ENCODE measurements around the gene DPEP3. TPM values are rescaled to one million over a fixed set of nuclear protein-coding genes. Genes with fewer than 3 reads are reported as not detected.

The DPEP3 gene, protein sequence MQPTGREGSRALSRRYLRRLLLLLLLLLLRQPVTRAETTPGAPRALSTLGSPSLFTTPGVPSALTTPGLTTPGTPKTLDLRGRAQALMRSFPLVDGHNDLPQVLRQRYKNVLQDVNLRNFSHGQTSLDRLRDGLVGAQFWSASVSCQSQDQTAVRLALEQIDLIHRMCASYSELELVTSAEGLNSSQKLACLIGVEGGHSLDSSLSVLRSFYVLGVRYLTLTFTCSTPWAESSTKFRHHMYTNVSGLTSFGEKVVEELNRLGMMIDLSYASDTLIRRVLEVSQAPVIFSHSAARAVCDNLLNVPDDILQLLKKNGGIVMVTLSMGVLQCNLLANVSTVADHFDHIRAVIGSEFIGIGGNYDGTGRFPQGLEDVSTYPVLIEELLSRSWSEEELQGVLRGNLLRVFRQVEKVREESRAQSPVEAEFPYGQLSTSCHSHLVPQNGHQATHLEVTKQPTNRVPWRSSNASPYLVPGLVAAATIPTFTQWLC
- not detected in 2 replicates for total RNA-seq (ENCODE audit: low replicate concordance)

DNA sequence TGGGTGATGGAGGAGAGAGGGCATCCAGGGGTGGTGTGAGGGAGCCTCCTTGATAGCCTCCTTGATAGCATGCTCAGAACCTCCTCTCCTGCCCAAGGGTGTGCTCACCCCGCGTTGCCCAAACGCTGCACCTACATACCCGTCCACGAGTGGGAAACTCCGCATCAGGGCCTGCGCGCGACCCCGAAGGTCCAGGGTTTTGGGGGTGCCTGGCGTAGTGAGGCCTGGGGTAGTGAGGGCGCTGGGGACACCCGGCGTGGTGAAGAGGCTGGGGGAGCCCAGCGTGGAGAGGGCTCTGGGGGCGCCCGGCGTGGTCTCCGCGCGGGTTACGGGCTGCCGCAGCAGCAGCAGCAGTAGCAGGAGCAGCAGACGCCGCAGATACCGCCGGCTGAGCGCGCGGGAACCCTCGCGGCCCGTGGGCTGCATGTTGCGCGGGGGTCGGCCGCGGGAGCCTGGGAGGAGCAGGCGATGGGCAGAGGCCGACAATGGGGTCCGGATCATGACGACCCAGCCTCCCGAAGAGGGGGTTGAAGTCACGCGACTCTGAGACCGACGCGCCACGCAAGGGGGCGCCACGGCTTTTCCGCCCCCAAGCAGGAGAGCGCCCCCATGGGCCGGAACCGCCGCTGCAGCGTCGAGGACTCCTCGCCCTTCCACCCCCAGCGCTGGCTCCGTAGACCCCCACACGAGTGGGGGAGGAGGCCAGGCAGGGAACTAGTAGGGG is at the start of gene DPEP3:
Gene DPEP3 (minus strand): TSS at position 545 of the 724 bp plus-strand sequence. CDS start 119 bp downstream, at position 426.

DNA sequence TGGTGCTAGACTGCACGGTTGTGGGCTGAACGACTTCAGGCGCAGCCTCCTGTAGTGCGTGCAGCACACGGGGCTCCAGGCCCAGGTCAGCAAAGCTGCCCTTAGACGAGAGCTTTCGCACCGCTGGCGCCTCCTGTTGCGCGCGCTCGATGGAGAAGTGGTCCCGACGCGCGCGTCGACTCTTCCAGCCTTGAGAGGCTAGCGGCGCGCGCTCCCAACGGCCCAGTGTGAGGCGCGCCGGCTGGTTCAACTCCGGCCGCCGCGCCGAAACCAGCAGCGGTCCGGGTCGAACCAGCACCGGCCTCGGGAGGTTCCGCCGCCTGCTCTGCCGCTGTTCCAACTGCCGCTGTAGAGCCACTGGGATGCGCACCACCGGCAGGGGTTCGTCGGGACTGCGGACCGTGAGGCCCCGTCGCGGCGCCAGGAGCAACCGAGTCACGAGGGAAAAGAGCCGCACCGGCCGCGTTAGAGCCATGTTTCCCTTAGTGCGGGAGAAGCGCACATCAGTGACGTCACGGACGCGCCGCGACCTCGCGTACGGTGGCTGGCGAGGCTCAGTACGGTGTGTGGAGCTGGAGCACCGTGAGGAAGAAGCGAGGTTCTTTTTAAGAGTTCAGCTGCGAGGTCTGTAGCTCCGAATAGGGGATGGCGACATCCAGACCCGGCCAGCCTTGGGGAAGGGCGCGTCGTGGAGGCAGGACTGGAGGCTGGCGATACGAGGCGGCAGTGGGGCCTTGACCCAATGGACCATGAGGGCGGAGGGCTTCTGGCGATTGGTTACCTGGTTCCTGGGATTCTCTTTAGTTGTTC is 42.6 kb upstream of the DPEP3 start, which contains the start of the genes DDX28 and DUS2:
Gene DDX28 (minus strand): TSS at position 505 of the 810 bp plus-strand sequence. CDS start 30 bp downstream, at position 475.
Gene DUS2 (plus strand): TSS at position 557 of the 810 bp plus-strand sequence. CDS start 14,740 bp downstream, outside the sequence.

DNA sequence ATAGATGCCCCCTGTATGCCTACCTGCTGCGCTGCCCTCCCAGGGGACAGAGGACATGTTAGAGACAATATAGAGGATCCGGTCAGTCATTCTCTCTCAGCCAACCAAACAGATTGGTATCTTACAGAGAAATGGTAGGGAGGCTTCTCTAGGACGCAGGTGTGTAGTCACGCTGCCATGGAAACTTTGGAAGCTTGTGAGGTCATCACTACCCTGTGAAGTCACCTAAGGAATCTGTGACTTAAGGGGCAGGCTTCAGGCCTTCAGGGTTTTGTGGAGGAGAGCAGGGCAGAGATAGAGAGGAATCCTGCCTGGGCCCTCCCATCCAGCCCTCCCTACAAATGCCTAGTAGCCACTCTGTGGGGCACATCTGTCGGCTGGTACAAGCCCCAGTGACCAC is 35.4 kb upstream of the DPEP3 start, which contains the start of gene DPEP2NB:
Gene DPEP2NB (minus strand): TSS at position 231 of the 400 bp plus-strand sequence. CDS start 141 bp downstream, at position 90.

DNA sequence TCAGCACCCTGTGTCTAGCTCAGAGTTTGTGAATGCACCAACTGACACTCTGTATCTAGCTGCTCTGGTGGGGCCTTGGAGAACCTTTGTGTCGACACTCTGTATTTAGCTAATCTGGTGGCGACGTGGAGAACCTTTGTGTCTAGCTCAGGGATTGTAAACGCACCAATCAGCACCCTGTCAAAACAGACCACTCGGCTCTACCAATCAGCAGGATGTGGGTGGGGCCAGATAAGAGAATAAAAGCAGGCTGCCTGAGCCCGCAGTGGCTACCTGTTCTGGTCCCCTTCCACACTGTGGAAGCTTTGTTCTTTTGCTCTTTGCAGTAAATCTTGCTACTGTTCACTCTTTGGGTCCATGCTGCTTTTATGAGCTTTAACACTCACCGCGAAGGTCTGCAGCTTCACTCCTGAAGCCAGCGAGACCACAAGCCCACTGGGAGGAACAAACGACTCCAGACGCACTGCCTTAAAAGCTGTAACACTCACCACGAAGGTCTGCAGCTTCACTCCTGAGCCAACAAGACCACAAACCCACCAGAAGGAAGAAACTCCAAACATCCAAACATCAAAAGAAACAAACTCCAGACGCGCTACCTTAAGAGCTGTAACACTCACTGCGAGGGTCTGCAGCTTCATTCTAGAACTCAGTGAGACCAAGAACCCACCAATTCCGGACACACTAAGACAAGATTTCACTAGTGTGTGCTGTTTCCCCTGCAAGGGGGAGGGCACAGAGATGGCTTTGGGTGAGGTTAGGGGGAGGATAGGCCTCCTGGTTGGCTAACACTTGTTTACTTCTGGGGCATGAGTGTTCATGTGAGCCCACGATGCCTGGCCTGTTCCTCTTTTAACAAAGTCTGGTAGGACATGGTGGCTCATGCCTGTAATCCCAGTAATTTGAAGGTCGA is 18.7 kb upstream of the DPEP3 start, which contains the start of gene DPEP2:
Gene DPEP2 (minus strand): TSS at position 706 of the 910 bp plus-strand sequence. CDS start 6,272 bp downstream, outside the sequence.

DNA sequence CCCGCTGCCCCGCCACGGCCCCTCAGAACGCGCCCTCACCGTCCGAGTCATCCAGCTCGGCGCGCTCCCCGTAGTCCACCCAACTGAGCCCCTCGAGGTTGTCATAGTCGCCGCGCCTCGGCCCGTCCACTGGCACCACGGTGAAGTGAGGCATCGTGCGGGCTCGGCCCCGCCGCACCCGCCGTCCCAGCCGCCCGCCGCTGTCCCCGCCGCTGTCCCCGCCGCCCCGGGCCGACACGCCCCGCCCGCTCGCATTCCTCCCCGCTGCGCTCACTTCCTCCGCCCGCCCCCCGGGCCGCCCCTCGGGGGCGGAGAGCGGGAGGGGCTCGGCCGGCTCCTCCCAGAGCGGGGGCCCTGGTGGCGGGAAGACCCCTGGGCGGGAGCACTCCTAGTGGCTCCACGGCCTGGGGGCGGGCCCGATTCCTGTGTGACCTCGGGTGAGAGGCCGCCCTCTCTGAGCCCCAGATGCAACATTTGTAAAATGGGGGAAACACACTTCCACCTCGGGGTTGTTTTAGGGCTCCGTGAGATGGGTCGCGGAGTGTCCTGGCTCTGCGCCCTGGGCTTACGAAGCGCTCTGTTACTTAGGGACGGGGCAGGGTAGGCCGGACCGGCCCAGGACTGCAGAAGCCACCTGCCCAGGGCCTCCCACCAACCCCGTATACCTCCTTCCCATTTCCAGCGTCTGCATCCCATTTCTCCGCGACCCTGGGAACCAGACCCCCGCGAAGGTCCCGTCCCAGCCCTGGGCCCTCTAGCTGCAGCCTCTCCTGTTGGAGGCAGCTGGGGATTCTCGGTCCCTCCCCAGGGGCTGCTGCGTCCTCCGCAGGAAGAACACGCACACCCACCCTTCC is 11.7 kb downstream of the DPEP3 start, which contains the start of gene SLC12A4:
Gene SLC12A4 (minus strand): TSS at position 238 of the 854 bp plus-strand sequence. CDS start 84 bp downstream, at position 154.

DNA sequence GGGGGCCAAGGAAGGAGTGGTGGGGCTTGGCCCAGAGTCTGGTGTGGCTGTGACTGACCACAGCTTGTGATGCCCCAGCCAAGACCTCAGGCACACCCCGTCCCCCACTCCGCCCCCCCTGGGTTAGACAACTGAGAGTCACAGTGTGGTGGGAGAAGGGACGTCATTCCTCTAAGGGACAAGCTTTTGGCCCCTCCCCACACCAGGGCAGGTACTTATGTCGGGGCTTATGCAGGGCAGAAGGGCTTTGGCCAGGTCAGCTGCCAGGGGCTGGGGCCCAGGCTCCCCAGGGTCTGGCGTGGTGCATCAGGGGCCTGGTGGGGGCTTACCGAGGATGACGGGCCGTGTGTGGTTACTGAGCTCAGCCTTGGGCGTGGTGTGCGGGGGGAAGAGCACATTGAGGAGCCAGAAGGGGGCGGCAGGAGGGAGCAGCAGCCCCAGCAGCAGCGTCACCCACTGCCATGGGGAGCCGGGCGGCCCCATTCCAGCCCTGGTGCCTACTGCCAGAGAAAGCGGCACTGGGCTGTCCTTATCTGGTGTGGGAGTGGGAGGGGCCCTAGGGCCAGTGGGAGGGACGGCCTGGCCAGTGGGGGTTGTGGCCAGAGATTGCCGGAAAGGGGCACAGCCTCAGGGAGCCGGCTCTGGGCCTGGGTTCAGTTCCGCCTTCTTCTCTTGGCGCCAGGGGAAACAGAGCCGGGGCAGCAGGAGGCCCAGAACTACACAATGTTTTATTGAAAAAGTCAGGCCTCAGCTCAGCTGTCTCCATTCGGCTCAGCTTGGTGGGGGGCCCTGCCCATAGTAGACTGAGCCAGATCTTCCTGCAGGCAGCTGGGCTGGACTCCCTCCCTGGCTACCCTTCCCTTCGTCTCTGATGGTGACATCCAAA is 36.4 kb downstream of the DPEP3 start, which contains the start of gene LCAT:
Gene LCAT (minus strand): TSS at position 502 of the 886 bp plus-strand sequence. CDS start 19 bp downstream, at position 483.

DNA sequence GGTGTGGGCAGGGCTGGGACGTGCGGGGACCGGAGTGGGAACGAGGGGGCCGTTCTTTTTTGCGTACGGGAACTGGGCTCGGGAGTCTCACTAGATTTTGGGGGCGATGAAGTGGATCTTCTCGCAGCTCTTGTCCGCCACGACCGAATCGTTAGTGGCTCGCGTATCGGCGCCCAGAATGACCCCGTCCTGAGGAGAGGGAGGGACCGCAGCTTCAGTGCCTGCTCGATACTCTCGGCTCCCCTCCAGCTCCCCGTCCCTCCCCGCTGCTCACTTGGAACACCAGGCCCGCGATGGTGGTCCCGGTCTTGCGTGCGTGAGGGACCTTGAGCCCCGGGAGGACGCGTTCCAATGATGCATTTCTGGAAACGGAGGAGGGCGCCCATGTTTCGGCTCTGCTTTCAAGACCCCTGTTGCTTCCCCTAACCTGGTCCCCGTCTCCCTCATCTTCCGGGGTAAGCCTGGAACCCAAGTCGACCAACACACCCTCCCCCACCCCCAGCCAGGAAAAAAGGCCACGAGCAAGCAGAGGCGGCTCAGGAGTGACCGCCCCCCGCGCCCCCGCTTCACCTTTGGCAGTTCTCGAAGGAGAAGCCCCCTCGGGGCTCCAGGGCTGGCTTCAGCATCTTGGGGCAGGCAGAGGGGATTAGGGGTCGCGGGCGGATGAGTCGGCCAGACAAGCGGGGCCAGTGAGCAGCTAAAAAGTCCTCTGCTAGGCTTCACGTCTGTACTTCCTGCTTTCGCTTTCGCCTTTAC is 44.0 kb downstream of the DPEP3 start, which contains the start of gene PSMB10:
Gene PSMB10 (minus strand): TSS at position 727 of the 756 bp plus-strand sequence. CDS start 101 bp downstream, at position 626.

DNA sequence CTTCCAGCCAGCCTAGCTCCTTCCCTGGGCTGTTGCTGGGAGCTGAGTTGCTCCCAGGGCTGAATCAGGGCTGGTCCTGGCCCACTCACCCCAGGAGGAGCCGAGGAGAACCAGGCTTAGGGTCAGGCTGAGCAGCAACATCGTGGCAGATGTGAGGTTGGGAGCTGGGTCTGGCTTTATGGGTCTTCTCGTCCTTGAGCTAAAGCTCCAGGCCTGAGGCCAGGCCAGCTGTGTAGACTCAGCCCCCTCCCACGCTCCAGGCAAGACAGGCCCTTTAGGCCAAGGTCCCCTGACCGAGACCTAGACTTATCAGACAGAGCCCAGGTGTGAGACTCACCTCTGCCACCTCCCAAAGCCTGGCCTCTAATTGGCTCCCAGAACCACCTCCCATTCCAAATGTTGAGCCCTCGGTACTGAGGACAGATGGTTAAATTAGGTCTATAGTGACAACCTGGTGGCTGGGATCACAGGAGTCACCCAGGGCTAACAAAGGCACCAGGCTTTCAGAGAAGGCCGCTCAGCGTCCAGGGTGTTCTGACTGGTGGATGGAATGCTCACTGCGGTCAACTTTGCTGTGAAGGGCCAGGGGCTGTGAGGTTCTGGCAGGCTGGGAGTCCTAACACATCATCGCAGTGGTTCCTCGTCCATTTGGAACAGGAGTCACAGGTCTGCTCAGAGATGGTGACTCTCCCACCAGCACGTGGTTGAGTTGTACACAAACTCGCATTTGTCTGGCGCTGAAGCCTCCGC is 48.4 kb downstream of the DPEP3 start, which contains the start of gene CTRL:
Gene CTRL (minus strand): TSS at position 151 of the 750 bp plus-strand sequence. CDS start 10 bp downstream, at position 141.

Other genes with a start within 250 kb of the DPEP3 start
- gene RANBP10, start 173.9 kb downstream of the DPEP3 start, total RNA-seq (ENCODE audit: low replicate concordance), result 2.7 and 5.9 TPM in 2 replicates
- 1.2 and 1.9 TPM in 2 replicates for gene TSNAXIP1, start 173.6 kb downstream of the DPEP3 start, total RNA-seq (ENCODE audit: low replicate concordance)
- 26.3 and 47.7 TPM in 2 replicates for gene THAP11, start 138.2 kb downstream of the DPEP3 start, total RNA-seq (ENCODE audit: low replicate concordance)
- 79.6 and 157 TPM in 2 replicates for gene NUTF2, start 133.6 kb downstream of the DPEP3 start, total RNA-seq (ENCODE audit: low replicate concordance)
- 18.3 and 23.8 TPM in 2 replicates for gene CENPT, start 132.8 kb downstream of the DPEP3 start, total RNA-seq (ENCODE audit: low replicate concordance)
- 46.8 and 50.8 TPM in 2 replicates for gene EDC4, start 107.4 kb downstream of the DPEP3 start, total RNA-seq (ENCODE audit: low replicate concordance)
- not detected in 2 replicates for gene NRN1L, start 95.6 kb downstream of the DPEP3 start, total RNA-seq (ENCODE audit: low replicate concordance)
- 13.5 and 31.1 TPM in 2 replicates for gene PSKH1, start 87.2 kb downstream of the DPEP3 start, total RNA-seq (ENCODE audit: low replicate concordance)
- gene CTRL, start 48.6 kb downstream of the DPEP3 start, total RNA-seq (ENCODE audit: low replicate concordance), result 0.38 TPM in 1 of 2 replicates, not detected in the other
- 64.9 and 89.9 TPM in 2 replicates for gene PSMB10, start 43.6 kb downstream of the DPEP3 start, total RNA-seq (ENCODE audit: low replicate concordance)
- gene LCAT, start 36.4 kb downstream of the DPEP3 start, total RNA-seq (ENCODE audit: low replicate concordance), result 3.3 and 4.6 TPM in 2 replicates
- 119 and 184 TPM in 2 replicates for gene SLC12A4, start 11.9 kb downstream of the DPEP3 start, total RNA-seq (ENCODE audit: low replicate concordance)
- not detected in 2 replicates for gene DPEP2, start 19.0 kb upstream of the DPEP3 start, total RNA-seq (ENCODE audit: low replicate concordance)
- not detected in 2 replicates for gene DPEP2NB, start 35.4 kb upstream of the DPEP3 start, total RNA-seq (ENCODE audit: low replicate concordance)
- 4.9 and 8.7 TPM in 2 replicates for gene DDX28, start 42.7 kb upstream of the DPEP3 start, total RNA-seq (ENCODE audit: low replicate concordance)
- gene DUS2, start 42.8 kb upstream of the DPEP3 start, total RNA-seq (ENCODE audit: low replicate concordance), result 11.7 and 14.4 TPM in 2 replicates
- 5.9 and 8.2 TPM in 2 replicates for gene NFATC3, start 104.9 kb upstream of the DPEP3 start, total RNA-seq (ENCODE audit: low replicate concordance)